Natural killer cell (primary cell): ENCODE data around the gene CABP1. TPM values are rescaled to one million over a fixed set of nuclear protein-coding genes. Genes with fewer than 3 reads are reported as not detected.

ENCODE experiments used
- ATAC-seq, 3 donors: fragments of 150-1000 bp in 2 of 3; fragments of 200-7000 bp in 1 of 3; cut with Tn5 transposase; 1 replicate in 1 of 3; 2 replicates in 2 of 3; pipeline ENCODE4 v1.10.0; 2021; ENCODE audit warnings: mild to moderate bottlenecking in 2 of 3, moderate library complexity in 2 of 3
- DNase-seq, 2 donors: peaks; one replicate each; pipeline versions ENCODE4 v3.0.0 to v3.0.0-alpha.2; 2013 to 2021; ENCODE audit warnings: mixed read lengths in 1 of 2
- H3K27ac ChIP-seq: one replicate; pipeline ENCODE4 v1.5.1; 2013; ENCODE audit warnings: mild to moderate bottlenecking, low read length
- H3K27me3 ChIP-seq: one replicate; pipeline ENCODE4 v1.6.1; 2013; ENCODE audit warnings: low read length; ENCODE audit not compliant: control insufficient read depth, insufficient read depth
- H3K36me3 ChIP-seq: one replicate; pipeline ENCODE4 v1.6.1; 2013; ENCODE audit warnings: low read length; ENCODE audit not compliant: control insufficient read depth, insufficient read depth
- H3K4me1 ChIP-seq: one replicate; pipeline ENCODE4 v1.6.1; 2013; ENCODE audit warnings: low read length; ENCODE audit not compliant: control insufficient read depth, insufficient read depth
- H3K4me3 ChIP-seq: one replicate; pipeline ENCODE4 v1.5.1; 2013; ENCODE audit warnings: low read length
- H3K9me3 ChIP-seq: one replicate; pipeline ENCODE4 v1.6.1; 2013; ENCODE audit warnings: low read length; ENCODE audit not compliant: control insufficient read depth, insufficient read depth
- H3K27ac Mint-ChIP-seq, 2 donors: one replicate each; pipeline ENCODE4 v1.8.0; 2022; ENCODE audit warnings: mild to moderate bottlenecking in 2 of 2, mixed read lengths in 2 of 2, moderate library complexity in 1 of 2
- H3K27me3 Mint-ChIP-seq, 2 donors: one replicate each; pipeline ENCODE4 v1.8.0; 2022; ENCODE audit warnings: low read depth in 2 of 2, mixed read lengths in 2 of 2
- H3K36me3 Mint-ChIP-seq: one replicate; pipeline ENCODE4 v1.8.0; 2022; ENCODE audit warnings: mixed read lengths
- H3K4me1 Mint-ChIP-seq, 2 donors: one replicate each; pipeline ENCODE4 v1.8.0; 2022; ENCODE audit warnings: mixed read lengths in 2 of 2
- H3K4me3 Mint-ChIP-seq: one replicate; pipeline ENCODE4 v1.8.0; 2022; ENCODE audit warnings: mild to moderate bottlenecking, moderate library complexity, mixed read lengths
- H3K9me3 Mint-ChIP-seq, 2 donors: one replicate each; pipeline ENCODE4 v1.8.0; 2022; ENCODE audit warnings: mixed read lengths in 2 of 2
- WGBS: methylation state at CpG from one replicate; pipeline ENCODE4 v1.1.7; 2013; ENCODE audit warnings: missing lambda C conversion rate; ENCODE audit not compliant: insufficient coverage; 5-methylcytosine and 5-hydroxymethylcytosine counted together
- intact Hi-C: fragments of 100-400 bp; cut with micrococcal nuclease; formaldehyde crosslinking; loops from one replicate; pipeline ENCODE4 v1.14.2; 2022
- total RNA-seq, 4 donors: library from RNA; stranded (reverse); fragments of 120-200 nt in 1 of 4; gene quantifications; one replicate each; pipeline versions ENCODE4 v1.2.3 to v1.2.4, GENCODE V29; 2013 to 2022
- TF ChIP-seq, protein P1 (sequence below): fragments of 200-600 bp; IDR thresholded peaks from one replicate; pipeline ENCODE4 v1.8.0; 2022; ENCODE audit warnings: antibody characterized with exemption

The CABP1 gene
- total RNA-seq, 3 donors from 2014 or later (not counting 1 experiment from before 2014, with no cell fraction given), result not detected

DNA sequence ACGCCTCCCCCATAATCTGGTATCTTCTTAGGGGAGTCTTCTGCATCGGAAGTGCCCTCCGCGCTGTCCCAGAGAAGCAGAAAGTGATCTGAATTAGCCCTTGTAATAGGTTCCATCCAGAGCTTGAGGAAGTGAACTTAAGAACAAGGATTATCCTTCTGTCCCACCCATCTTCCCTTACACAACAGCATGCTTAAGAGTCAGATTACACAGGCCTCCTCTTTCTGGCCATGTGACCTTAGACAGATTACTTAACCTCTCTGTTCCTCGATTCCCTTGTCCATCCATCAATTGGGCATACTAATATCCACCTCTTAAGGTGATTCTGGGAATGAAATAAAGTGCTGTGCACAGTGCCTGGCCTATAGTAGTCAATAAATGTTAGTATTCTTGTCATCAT is 11.4 kb downstream of the CABP1 start:
- no peaks in the 10 kb centered on the region for H3K36me3 ChIP-seq
- H3K4me1 Mint-ChIP-seq, result peaks cover 10 to 13% of the 10 kb centered on the region in 2 donors
- H3K36me3 Mint-ChIP-seq, result no peaks in the 10 kb centered on the region
- H3K9me3 ChIP-seq, result no peaks in the 10 kb centered on the region
- TF ChIP-seq, protein P1, sequence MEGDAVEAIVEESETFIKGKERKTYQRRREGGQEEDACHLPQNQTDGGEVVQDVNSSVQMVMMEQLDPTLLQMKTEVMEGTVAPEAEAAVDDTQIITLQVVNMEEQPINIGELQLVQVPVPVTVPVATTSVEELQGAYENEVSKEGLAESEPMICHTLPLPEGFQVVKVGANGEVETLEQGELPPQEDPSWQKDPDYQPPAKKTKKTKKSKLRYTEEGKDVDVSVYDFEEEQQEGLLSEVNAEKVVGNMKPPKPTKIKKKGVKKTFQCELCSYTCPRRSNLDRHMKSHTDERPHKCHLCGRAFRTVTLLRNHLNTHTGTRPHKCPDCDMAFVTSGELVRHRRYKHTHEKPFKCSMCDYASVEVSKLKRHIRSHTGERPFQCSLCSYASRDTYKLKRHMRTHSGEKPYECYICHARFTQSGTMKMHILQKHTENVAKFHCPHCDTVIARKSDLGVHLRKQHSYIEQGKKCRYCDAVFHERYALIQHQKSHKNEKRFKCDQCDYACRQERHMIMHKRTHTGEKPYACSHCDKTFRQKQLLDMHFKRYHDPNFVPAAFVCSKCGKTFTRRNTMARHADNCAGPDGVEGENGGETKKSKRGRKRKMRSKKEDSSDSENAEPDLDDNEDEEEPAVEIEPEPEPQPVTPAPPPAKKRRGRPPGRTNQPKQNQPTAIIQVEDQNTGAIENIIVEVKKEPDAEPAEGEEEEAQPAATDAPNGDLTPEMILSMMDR, result no peak
- ATAC-seq (no peak), DNase-seq (no peak)
- H3K4me1 ChIP-seq, result peaks cover 11% of the 10 kb centered on the region
- H3K27ac Mint-ChIP-seq, result no peak overlapping the region
- H3K4me3 Mint-ChIP-seq, result no peak overlapping the region
- no peak overlapping the region for H3K27ac ChIP-seq
- H3K27me3 Mint-ChIP-seq, result peaks cover 29 to 33% of the 10 kb centered on the region in 2 donors
- 87% methylated on average over 4 of the region's 5 CpGs for WGBS
- intact Hi-C loops, result no loop called here
- no peaks in the 10 kb centered on the region for H3K9me3 Mint-ChIP-seq
- peaks cover 8% of the 10 kb centered on the region for H3K27me3 ChIP-seq
- H3K4me3 ChIP-seq, result no peak overlapping the region

DNA sequence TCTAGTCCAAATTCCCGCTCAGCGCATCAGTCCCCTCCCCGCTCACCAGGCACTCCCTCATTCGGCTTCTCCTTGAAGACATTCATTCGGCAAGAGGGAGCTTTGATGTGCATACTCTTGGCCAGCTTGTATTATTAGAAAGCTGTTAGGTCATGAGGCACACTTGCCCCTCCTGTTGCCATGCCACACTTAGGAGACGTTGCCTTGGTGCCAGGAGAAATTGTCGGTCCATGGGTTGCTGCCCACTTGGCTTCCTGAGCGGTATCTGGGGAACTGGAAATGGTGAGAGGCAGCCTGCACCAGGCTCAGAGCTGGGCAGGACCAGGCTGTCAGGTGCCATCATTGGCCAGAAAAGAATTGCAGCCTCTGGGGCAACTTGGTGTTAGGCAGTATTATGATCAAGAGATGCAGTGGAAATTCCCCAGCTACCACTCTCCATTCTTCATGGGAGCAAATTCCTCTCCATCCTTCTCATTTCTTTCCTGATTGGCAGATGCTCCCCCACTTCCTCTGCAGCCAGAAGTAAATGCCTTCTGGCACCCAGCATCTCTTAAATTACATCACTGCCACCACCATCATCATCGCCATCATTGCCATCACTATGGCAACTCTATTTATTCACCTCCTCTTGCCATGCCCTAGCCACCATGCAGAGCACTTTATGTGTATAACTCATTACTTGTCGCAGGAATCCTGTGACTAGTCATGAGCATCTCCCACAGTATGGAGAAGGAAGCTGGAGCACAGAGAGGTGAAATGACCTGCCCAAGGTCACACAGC is 12.4 kb downstream of the CABP1 start:
- Mint-ChIP-seq H3K27me3 (peaks cover 26 to 28% of the 10 kb centered on the region in 2 donors), H3K36me3 (no peaks in the 10 kb centered on the region), H3K4me1 (peaks cover 7 to 8% of the 10 kb centered on the region in 2 donors), H3K9me3 (no peaks in the 10 kb centered on the region), H3K4me3 (no peak overlapping the region), H3K27ac (no peak overlapping the region)
- Histone ChIP-seq H3K9me3 (no peaks in the 10 kb centered on the region), H3K4me3 (no peak overlapping the region), H3K27me3 (peaks cover 8% of the 10 kb centered on the region), H3K27ac (no peak overlapping the region), H3K4me1 (peaks cover 11% of the 10 kb centered on the region), H3K36me3 (no peaks in the 10 kb centered on the region)
- DNase-seq (no peak), ATAC-seq (no peak)
- TF ChIP-seq, protein P1, result no peak
- intact Hi-C loops, result no loop called here
- WGBS, result 82% methylated on average over 10 of the region's 10 CpGs

DNA sequence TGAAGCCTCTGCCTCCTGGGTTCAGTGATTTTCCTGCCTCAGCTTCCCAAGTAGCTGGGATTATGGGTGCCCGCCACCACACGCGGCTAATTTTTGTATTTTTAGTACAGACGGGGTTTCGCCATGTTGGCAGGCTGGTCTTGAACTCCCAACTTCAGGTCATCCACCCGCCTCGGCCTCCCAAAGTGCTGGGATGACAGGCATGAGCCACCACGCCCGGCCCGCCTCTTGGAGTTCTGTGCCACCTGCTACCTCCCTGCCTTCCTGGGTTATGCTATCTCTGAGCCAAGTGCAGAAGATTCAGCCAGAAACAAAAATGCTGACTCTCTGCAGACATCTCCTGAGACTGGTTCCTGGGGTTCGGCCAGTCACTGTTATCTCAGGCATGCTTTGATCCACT is 13.2 kb downstream of the CABP1 start:
- DNase-seq (no peak), ATAC-seq (no peak)
- Mint-ChIP-seq H3K4me1 (peaks cover 7 to 8% of the 10 kb centered on the region in 2 donors), H3K9me3 (no peaks in the 10 kb centered on the region), H3K27me3 (peaks cover 21 to 22% of the 10 kb centered on the region in 2 donors), H3K4me3 (no peak overlapping the region), H3K36me3 (no peaks in the 10 kb centered on the region), H3K27ac (no peak overlapping the region)
- intact Hi-C loops, result no loop called here
- Histone ChIP-seq H3K27me3 (peaks cover 8% of the 10 kb centered on the region), H3K27ac (no peak overlapping the region), H3K36me3 (no peaks in the 10 kb centered on the region), H3K4me3 (no peak overlapping the region), H3K9me3 (no peaks in the 10 kb centered on the region), H3K4me1 (peaks cover 11% of the 10 kb centered on the region)
- TF ChIP-seq, protein P1, result no peak
- 93% methylated on average over 11 of the region's 11 CpGs for WGBS
